A549 (cell line): Measurements from ENCODE around the gene NDUFAF2. TPM values are rescaled to one million over a fixed set of nuclear protein-coding genes. Genes with fewer than 3 reads are reported as not detected.
A peak's percentile ranks its signal among the peaks of the same experiment; 100 is the strongest.

Experiments used
- ATAC-seq, 2 experiments: fragments of 200-7000 bp in 1 of 2; fragments of >200 bp in 1 of 2; cut with Nextera tagmentation in 1 of 2; cut with Tn5 transposase in 1 of 2; 3 replicates each; pipeline versions ENCODE4 v1.8.0 to v1.9.1; 2018 to 2020; ENCODE audit warnings: mild to moderate bottlenecking in 1 of 2, moderate library complexity in 1 of 2
- CTCF ChIA-PET: fragments of 300-600 bp; sonication (Branson Sonifier 250); formaldehyde crosslinking; extraction: SDS; loops from one replicate; lab custom pipeline; 2021; ENCODE audit warnings: antibody characterized with exemption, inconsistent platforms; lab: Yijun Ruan, JAX
- POLR2A ChIA-PET: fragments of 350-600 bp; formaldehyde crosslinking; extraction: SDS; loops from one replicate; lab custom pipeline; 2021; ENCODE audit warnings: antibody characterized with exemption, inconsistent platforms; lab: Yijun Ruan, JAX
- DNase-seq, 2 experiments: peaks; one replicate each; pipeline versions ENCODE4 v3.0.0 to v3.0.0-alpha.2; 2011 to 2016; ENCODE audit warnings: low read depth in 1 of 2, low spot score in 1 of 2
- FAIRE-seq: peaks from 2 replicates; lab custom pipeline; 2011; peaks lifted over from hg19 to GRCh38; lab: Jason Lieb, UNC
- H3K27ac ChIP-seq, 2 experiments: fragments of >200 bp; sonication (Bioruptor Twin); formaldehyde crosslinking; 3 replicates each; pipeline ENCODE4 v1.5.1; 2016 to 2017
- H3K4me1 ChIP-seq: fragments of >200 bp; sonication (Bioruptor Twin); formaldehyde crosslinking; 3 replicates; pipeline ENCODE4 v1.6.1; 2016
- H3K4me2 ChIP-seq: fragments of >200 bp; sonication (Bioruptor Twin); formaldehyde crosslinking; 3 replicates; pipeline ENCODE4 v1.6.1; 2016
- H3K4me3 ChIP-seq: fragments of >200 bp; sonication (Bioruptor Twin); formaldehyde crosslinking; 3 replicates; pipeline ENCODE4 v1.5.1; 2016
- H3K9me3 ChIP-seq: fragments of >200 bp; sonication (Bioruptor Twin); formaldehyde crosslinking; 3 replicates; pipeline ENCODE4 v1.6.1; 2016
- CEBPB ChIP-seq, 2 experiments: fragments of >200 bp in 1 of 2; sonication (Bioruptor Twin) in 1 of 2; formaldehyde crosslinking in 1 of 2; IDR thresholded peaks; 2 replicates each; pipeline ENCODE4 v1.6.1; 2012 to 2016
- CHD4 ChIP-seq: fragments of 200-600 bp; sonication (generic); IDR thresholded peaks from 2 replicates; pipeline ENCODE4 v1.6.1; 2016; ENCODE audit warnings: antibody characterized with exemption, mild to moderate bottlenecking, borderline replicate concordance
- EHF ChIP-seq: fragments of 250-450 bp; sonication (Bioruptor Pico); IDR thresholded peaks from 2 replicates; pipeline ENCODE4 v1.5.0; 2020; ENCODE audit warnings: mild to moderate bottlenecking
- EHMT2 ChIP-seq: fragments of 200-600 bp; sonication (generic); IDR thresholded peaks from 2 replicates; pipeline ENCODE4 v1.6.1; 2016; ENCODE audit warnings: antibody characterized with exemption, low read depth, mild to moderate bottlenecking, moderate library complexity
- EP300 ChIP-seq, 2 experiments: fragments of >200 bp; sonication (Bioruptor Twin); formaldehyde crosslinking; IDR thresholded peaks; 2 replicates in 1 of 2; 3 replicates in 1 of 2; pipeline ENCODE4 v1.6.1; 2016 to 2017
- FOXS1 ChIP-seq: fragments of 250-450 bp; sonication (Bioruptor Pico); IDR thresholded peaks from 2 replicates; pipeline ENCODE4 v1.5.0; 2020; ENCODE audit warnings: mild to moderate bottlenecking, moderate library complexity
- HDAC2 ChIP-seq: fragments of 200-600 bp; sonication (generic); IDR thresholded peaks from 2 replicates; pipeline ENCODE4 v1.6.1; 2016
- HES2 ChIP-seq: fragments of >200 bp; sonication (Bioruptor Twin); formaldehyde crosslinking; IDR thresholded peaks from 2 replicates; pipeline ENCODE4 v1.6.1; 2016
- HEYL ChIP-seq: fragments of 250-450 bp; sonication (Bioruptor Pico); IDR thresholded peaks from 2 replicates; pipeline ENCODE4 v1.8.0; 2021; ENCODE audit warnings: mild to moderate bottlenecking, moderate library complexity
- HOXB13 ChIP-seq: fragments of 250-450 bp; sonication (Bioruptor Pico); IDR thresholded peaks from 2 replicates; pipeline ENCODE4 v1.5.0; 2020; ENCODE audit warnings: low read depth, mild to moderate bottlenecking, moderate library complexity
- HOXB5 ChIP-seq: fragments of 250-450 bp; sonication (Bioruptor Pico); IDR thresholded peaks from 2 replicates; pipeline ENCODE4 v1.5.0; 2020; ENCODE audit warnings: mild to moderate bottlenecking, moderate library complexity
- JUN ChIP-seq, 2 experiments: fragments of >200 bp; sonication (Bioruptor Twin); formaldehyde crosslinking; IDR thresholded peaks; 2 replicates in 1 of 2; 3 replicates in 1 of 2; pipeline ENCODE4 v1.6.1; 2016 to 2017
- KDM1A ChIP-seq: fragments of 200-600 bp; sonication (generic); IDR thresholded peaks from 2 replicates; pipeline ENCODE4 v1.6.1; 2016; ENCODE audit warnings: low read depth, mild to moderate bottlenecking
- KDM5A ChIP-seq: fragments of 200-600 bp; sonication (generic); IDR thresholded peaks from 2 replicates; pipeline ENCODE4 v1.6.1; 2016; ENCODE audit warnings: antibody characterized with exemption, mild to moderate bottlenecking
- MAX ChIP-seq: IDR thresholded peaks from 2 replicates; pipeline ENCODE4 v1.6.1; 2012
- MYC ChIP-seq: IDR thresholded peaks from 2 replicates; pipeline ENCODE4 v1.6.1; 2012; ENCODE audit warnings: mild to moderate bottlenecking, inconsistent platforms, low read length, improper control_type of control experiment, borderline replicate concordance
- POLR2A ChIP-seq: IDR thresholded peaks from 2 replicates; pipeline ENCODE4 v1.6.1; 2012; ENCODE audit warnings: mild to moderate bottlenecking, low read length
- RAD21 ChIP-seq, 2 experiments: fragments of >200 bp in 1 of 2; sonication (Bioruptor Twin) in 1 of 2; formaldehyde crosslinking in 1 of 2; IDR thresholded peaks in 1 of 2; conservative IDR thresholded peaks in 1 of 2; 2 replicates in 1 of 2; 3 replicates in 1 of 2; pipeline ENCODE4 v1.6.1; 2012 to 2018; ENCODE audit warnings: inconsistent platforms in 1 of 2
- TFCP2L1 ChIP-seq: fragments of 250-450 bp; sonication (Bioruptor Pico); IDR thresholded peaks from 2 replicates; pipeline ENCODE4 v1.5.0; 2021; ENCODE audit warnings: mild to moderate bottlenecking
- ZC3H11A ChIP-seq: fragments of 450-650 bp; IDR thresholded peaks from 2 replicates; pipeline ENCODE4 v1.6.1; 2014; ENCODE audit warnings: antibody characterized with exemption, mild to moderate bottlenecking
- ZFP36 ChIP-seq: fragments of 450-650 bp; IDR thresholded peaks from 2 replicates; pipeline ENCODE4 v1.6.1; 2014; ENCODE audit warnings: borderline replicate concordance; ENCODE audit not compliant: partially characterized antibody
- ZNF302 ChIP-seq: fragments of 250-450 bp; sonication (Bioruptor Pico); IDR thresholded peaks from 2 replicates; pipeline ENCODE4 v1.9.0; 2021; ENCODE audit warnings: inconsistent platforms, mild to moderate bottlenecking, moderate library complexity
- ZSCAN20 ChIP-seq: fragments of 250-450 bp; sonication (Bioruptor Pico); IDR thresholded peaks from 2 replicates; pipeline ENCODE4 v1.8.0; 2022; ENCODE audit warnings: mild to moderate bottlenecking, moderate library complexity
- WGBS: methylation state at CpG from one replicate; pipeline ENCODE4 v1.1.6; 2017; ENCODE audit errors: missing lambda C conversion rate; 5-methylcytosine and 5-hydroxymethylcytosine counted together
- polyA plus RNA-seq, 4 experiments: library from polyadenylated mRNA; depleted of rRNA in 3 of 4; stranded (reverse); fragments of >200 nt; fragmentation: RNase III in 1 of 4; extraction: RNeasy Plus Mini Kit Qiagen cat#74134 plus additional on column Dnase treatment in 1 of 4; gene quantifications; 2 replicates in 3 of 4; 3 replicates in 1 of 4; pipeline ENCODE4 v1.2.3, GENCODE V29; 2011 to 2017
- TF ChIP-seq, protein P1 (sequence below): fragments of 150-350 bp; IDR thresholded peaks from 2 replicates; pipeline ENCODE4 v1.6.1; 2014; ENCODE audit warnings: low read depth, mild to moderate bottlenecking, low read length
- TF ChIP-seq, protein P2 (sequence below): fragments of >200 bp; sonication (Bioruptor Twin); formaldehyde crosslinking; IDR thresholded peaks from 3 replicates; pipeline ENCODE4 v1.5.1; 2016
- TF ChIP-seq, protein P3 (sequence below): IDR thresholded peaks from 2 replicates; pipeline ENCODE4 v1.6.1; 2012
- TF ChIP-seq, protein P4 (sequence below): fragments of 250-450 bp; sonication (Bioruptor Pico); IDR thresholded peaks from 2 replicates; pipeline ENCODE4 v1.5.0; 2020; ENCODE audit warnings: low read depth, mild to moderate bottlenecking, moderate library complexity
- TF ChIP-seq, protein P5 (sequence below): fragments of >200 bp; sonication (Bioruptor Twin); formaldehyde crosslinking; IDR thresholded peaks from 3 replicates; pipeline ENCODE4 v1.6.1; 2016

Gene NDUFAF2
- polyA plus RNA-seq, 2 of the 4 experiments (the other 2 are of a cell fraction): 66.1 to 83.7 TPM

GRCh38 chr5:60943624-60944023 lies 1.4 kb upstream of the NDUFAF2 start:
- Histone ChIP-seq H3K27ac (no peak overlapping the region), H3K9me3 (no peaks in the 10 kb centered on the region), H3K4me3 (peak overlapping the region; percentile 84; the same call in 1 of the 3 replicates), H3K4me1 (peaks cover 17% of the 10 kb centered on the region), H3K4me2 (peak overlapping the region; percentile 98)
- 65% methylated on average over 3 of the region's 3 CpGs for WGBS
- no peak for ATAC-seq
- TF ChIP-seq EHMT2 (no peak), HOXB13 (CRISPR knock-in tag) (no peak), EP300 (IDR thresholded peaks at IDR 0.05) (no peak), JUN (IDR thresholded peaks at IDR 0.05) (no peak), HDAC2 (no peak), TFCP2L1 (CRISPR knock-in tag) (no peak), FOXS1 (no peak), ZFP36 (no peak), MAX (no peak), HEYL (no peak)
- TF ChIP-seq, protein P1, sequence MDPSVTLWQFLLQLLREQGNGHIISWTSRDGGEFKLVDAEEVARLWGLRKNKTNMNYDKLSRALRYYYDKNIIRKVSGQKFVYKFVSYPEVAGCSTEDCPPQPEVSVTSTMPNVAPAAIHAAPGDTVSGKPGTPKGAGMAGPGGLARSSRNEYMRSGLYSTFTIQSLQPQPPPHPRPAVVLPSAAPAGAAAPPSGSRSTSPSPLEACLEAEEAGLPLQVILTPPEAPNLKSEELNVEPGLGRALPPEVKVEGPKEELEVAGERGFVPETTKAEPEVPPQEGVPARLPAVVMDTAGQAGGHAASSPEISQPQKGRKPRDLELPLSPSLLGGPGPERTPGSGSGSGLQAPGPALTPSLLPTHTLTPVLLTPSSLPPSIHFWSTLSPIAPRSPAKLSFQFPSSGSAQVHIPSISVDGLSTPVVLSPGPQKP: no peak
- TF ChIP-seq, protein P2, sequence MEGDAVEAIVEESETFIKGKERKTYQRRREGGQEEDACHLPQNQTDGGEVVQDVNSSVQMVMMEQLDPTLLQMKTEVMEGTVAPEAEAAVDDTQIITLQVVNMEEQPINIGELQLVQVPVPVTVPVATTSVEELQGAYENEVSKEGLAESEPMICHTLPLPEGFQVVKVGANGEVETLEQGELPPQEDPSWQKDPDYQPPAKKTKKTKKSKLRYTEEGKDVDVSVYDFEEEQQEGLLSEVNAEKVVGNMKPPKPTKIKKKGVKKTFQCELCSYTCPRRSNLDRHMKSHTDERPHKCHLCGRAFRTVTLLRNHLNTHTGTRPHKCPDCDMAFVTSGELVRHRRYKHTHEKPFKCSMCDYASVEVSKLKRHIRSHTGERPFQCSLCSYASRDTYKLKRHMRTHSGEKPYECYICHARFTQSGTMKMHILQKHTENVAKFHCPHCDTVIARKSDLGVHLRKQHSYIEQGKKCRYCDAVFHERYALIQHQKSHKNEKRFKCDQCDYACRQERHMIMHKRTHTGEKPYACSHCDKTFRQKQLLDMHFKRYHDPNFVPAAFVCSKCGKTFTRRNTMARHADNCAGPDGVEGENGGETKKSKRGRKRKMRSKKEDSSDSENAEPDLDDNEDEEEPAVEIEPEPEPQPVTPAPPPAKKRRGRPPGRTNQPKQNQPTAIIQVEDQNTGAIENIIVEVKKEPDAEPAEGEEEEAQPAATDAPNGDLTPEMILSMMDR: no peak
- ChIA-PET CTCF (interaction anchor here (0.9 kb wide), 1 partner anchor 11 kb away, joined by 3 read pairs; no protein-coding TSS in a partner anchor), POLR2A (no interaction called here)
- no peak for DNase-seq
- no peak for FAIRE-seq

- Histone ChIP-seq H3K27ac (peak overlapping the region; percentile 81 to 84), H3K4me1 (peaks cover 17% of the 10 kb centered on the region), H3K9me3 (no peaks in the 10 kb centered on the region), H3K4me2 (peak overlapping the region; percentile 81), H3K4me3 (peak overlapping the region; percentile 84)
- DNase-seq (peak; percentile 25 to 32), ATAC-seq (peak; percentile 62 to 66), FAIRE-seq (no peak)
- CTCF ChIA-PET: interaction anchor here (1.6 to 1.7 kb wide), 2 partner anchors 13 to 269 kb away, joined by 4 to 9 read pairs; no protein-coding TSS in a partner anchor
- WGBS: 2% methylated on average over 18 of the region's 18 CpGs
- POLR2A ChIA-PET: interaction anchor here (1.0 to 2.0 kb wide), 3 partner anchors 13 to 246 kb away, joined by 3 to 4 read pairs (median 4); partner anchors contain the start of gene DEPDC1B
- TF ChIP-seq, protein P3, sequence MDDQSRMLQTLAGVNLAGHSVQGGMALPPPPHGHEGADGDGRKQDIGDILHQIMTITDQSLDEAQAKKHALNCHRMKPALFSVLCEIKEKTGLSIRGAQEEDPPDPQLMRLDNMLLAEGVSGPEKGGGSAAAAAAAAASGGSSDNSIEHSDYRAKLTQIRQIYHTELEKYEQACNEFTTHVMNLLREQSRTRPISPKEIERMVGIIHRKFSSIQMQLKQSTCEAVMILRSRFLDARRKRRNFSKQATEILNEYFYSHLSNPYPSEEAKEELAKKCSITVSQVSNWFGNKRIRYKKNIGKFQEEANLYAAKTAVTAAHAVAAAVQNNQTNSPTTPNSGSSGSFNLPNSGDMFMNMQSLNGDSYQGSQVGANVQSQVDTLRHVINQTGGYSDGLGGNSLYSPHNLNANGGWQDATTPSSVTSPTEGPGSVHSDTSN: no peak
- TF ChIP-seq HES2: no peak
- no peak for TF ChIP-seq ZNF302 (CRISPR knock-in tag)
- no peak for TF ChIP-seq MYC
- TF ChIP-seq HOXB5: no peak
- TF ChIP-seq, all 56 proteins: peak for 0
Measured at GRCh38 chr5:60945813-60946187, 795 bp downstream of the NDUFAF2 start.

GRCh38 chr5:60948738-60949137 lies 3.7 kb downstream of the NDUFAF2 start:
- 87% methylated on average over 1 of the region's 1 CpG for WGBS
- DNase-seq (no peak), FAIRE-seq (no peak), ATAC-seq (no peak)
- Histone ChIP-seq H3K4me1 (peaks cover 7% of the 10 kb centered on the region), H3K4me3 (no peak overlapping the region), H3K9me3 (no peaks in the 10 kb centered on the region), H3K27ac (no peak overlapping the region), H3K4me2 (no peak overlapping the region)
- CTCF ChIA-PET: no interaction called here
- POLR2A ChIA-PET: no interaction called here
- TF ChIP-seq, protein P4, sequence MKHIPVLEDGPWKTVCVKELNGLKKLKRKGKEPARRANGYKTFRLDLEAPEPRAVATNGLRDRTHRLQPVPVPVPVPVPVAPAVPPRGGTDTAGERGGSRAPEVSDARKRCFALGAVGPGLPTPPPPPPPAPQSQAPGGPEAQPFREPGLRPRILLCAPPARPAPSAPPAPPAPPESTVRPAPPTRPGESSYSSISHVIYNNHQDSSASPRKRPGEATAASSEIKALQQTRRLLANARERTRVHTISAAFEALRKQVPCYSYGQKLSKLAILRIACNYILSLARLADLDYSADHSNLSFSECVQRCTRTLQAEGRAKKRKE (CRISPR knock-in tag): no peak
- TF ChIP-seq KDM1A: no peak
- no peak for TF ChIP-seq POLR2A
- no peak for TF ChIP-seq CEBPB (IDR thresholded peaks at IDR 0.05)
- TF ChIP-seq KDM5A: no peak
- TF ChIP-seq ZSCAN20: no peak
- TF ChIP-seq CHD4: no peak
- no peak for TF ChIP-seq RAD21 (conservative IDR thresholded peaks at IDR 0.05 in 1 of 2, IDR thresholded peaks at IDR 0.05 in 1 of 2)
- no peak for TF ChIP-seq HOXB5
- TF ChIP-seq, protein P5, sequence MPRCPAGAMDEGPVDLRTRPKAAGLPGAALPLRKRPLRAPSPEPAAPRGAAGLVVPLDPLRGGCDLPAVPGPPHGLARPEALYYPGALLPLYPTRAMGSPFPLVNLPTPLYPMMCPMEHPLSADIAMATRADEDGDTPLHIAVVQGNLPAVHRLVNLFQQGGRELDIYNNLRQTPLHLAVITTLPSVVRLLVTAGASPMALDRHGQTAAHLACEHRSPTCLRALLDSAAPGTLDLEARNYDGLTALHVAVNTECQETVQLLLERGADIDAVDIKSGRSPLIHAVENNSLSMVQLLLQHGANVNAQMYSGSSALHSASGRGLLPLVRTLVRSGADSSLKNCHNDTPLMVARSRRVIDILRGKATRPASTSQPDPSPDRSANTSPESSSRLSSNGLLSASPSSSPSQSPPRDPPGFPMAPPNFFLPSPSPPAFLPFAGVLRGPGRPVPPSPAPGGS: no peak
- no peak for TF ChIP-seq EHF (CRISPR knock-in tag)
- TF ChIP-seq ZC3H11A: no peak
